Astrocyte (in vitro differentiated cells and primary cell): Measurements from ENCODE around the gene KLHL24. TPM values are rescaled to one million over a fixed set of nuclear protein-coding genes. Genes with fewer than 3 reads are reported as not detected.

Experiments
- DNase-seq: peaks from one replicate; pipeline ENCODE4 v3.0.0-alpha.2; 2010; ENCODE audit warnings: low read depth
- FAIRE-seq: peaks from 2 replicates; lab custom pipeline; 2011; peaks lifted over from hg19 to GRCh38; lab: Jason Lieb, UNC
- H2AFZ ChIP-seq: 2 replicates; pipeline ENCODE4 v1.6.0; 2012; ENCODE audit warnings: low read depth, low read length, inconsistent platforms
- H3K27ac ChIP-seq: 2 replicates; pipeline ENCODE4 v1.5.1; 2011; ENCODE audit warnings: low read depth, low read length, inconsistent platforms
- H3K27me3 ChIP-seq: 2 replicates; pipeline ENCODE4 v1.6.0; 2011; ENCODE audit warnings: low read length, inconsistent platforms; ENCODE audit not compliant: insufficient read depth
- H3K36me3 ChIP-seq: 2 replicates; pipeline ENCODE4 v1.5.1; 2011; ENCODE audit warnings: low read length, inconsistent platforms; ENCODE audit not compliant: insufficient read depth
- H3K4me1 ChIP-seq: 2 replicates; pipeline ENCODE4 v1.5.1; 2011; ENCODE audit warnings: low read length, inconsistent platforms; ENCODE audit not compliant: insufficient read depth
- H3K4me2 ChIP-seq: 2 replicates; pipeline ENCODE4 v1.6.0; 2012; ENCODE audit warnings: low read length, inconsistent platforms
- H3K4me3 ChIP-seq: 2 replicates; pipeline ENCODE4 v1.5.1; 2011; ENCODE audit warnings: low read depth, mild to moderate bottlenecking, low read length, inconsistent platforms; ENCODE audit not compliant: insufficient read depth
- H3K79me2 ChIP-seq: 2 replicates; pipeline ENCODE4 v1.6.0; 2012; ENCODE audit warnings: mild to moderate bottlenecking, low read length, inconsistent platforms; ENCODE audit not compliant: insufficient read depth
- H3K9ac ChIP-seq: 2 replicates; pipeline ENCODE4 v1.6.0; 2012; ENCODE audit warnings: mild to moderate bottlenecking, low read length, inconsistent platforms
- H3K9me3 ChIP-seq: 2 replicates; pipeline ENCODE4 v1.5.1; 2012; ENCODE audit warnings: low read depth, mild to moderate bottlenecking, low read length, inconsistent platforms; ENCODE audit not compliant: insufficient read depth
- H4K20me1 ChIP-seq: 2 replicates; pipeline ENCODE4 v1.6.0; 2012; ENCODE audit warnings: low read length, inconsistent platforms; ENCODE audit not compliant: insufficient read depth
- H3K27ac Mint-ChIP-seq: one replicate; pipeline ENCODE4 v1.8.0; 2021; ENCODE audit warnings: mild to moderate bottlenecking, mixed read lengths; ENCODE audit not compliant: unreplicated experiment
- H3K27me3 Mint-ChIP-seq: one replicate; pipeline ENCODE4 v1.8.0; 2021; ENCODE audit warnings: low read depth, mixed read lengths; ENCODE audit not compliant: unreplicated experiment
- H3K36me3 Mint-ChIP-seq: one replicate; pipeline ENCODE4 v1.8.0; 2021; ENCODE audit warnings: low read depth, mixed read lengths; ENCODE audit not compliant: unreplicated experiment
- H3K4me1 Mint-ChIP-seq: one replicate; pipeline ENCODE4 v1.8.0; 2021; ENCODE audit warnings: low read depth, mixed read lengths; ENCODE audit not compliant: unreplicated experiment
- H3K4me3 Mint-ChIP-seq: one replicate; pipeline ENCODE4 v1.8.0; 2021; ENCODE audit warnings: mild to moderate bottlenecking, moderate library complexity, mixed read lengths; ENCODE audit not compliant: unreplicated experiment
- H3K9me3 Mint-ChIP-seq: one replicate; pipeline ENCODE4 v1.8.0; 2021; ENCODE audit warnings: mild to moderate bottlenecking, mixed read lengths; ENCODE audit not compliant: unreplicated experiment
- EZH2 ChIP-seq: IDR thresholded peaks from 2 replicates; pipeline ENCODE4 v1.6.1; 2012; ENCODE audit warnings: mild to moderate bottlenecking, low read length, inconsistent platforms; ENCODE audit not compliant: insufficient read depth
- total RNA-seq: library from RNA; stranded (reverse); gene quantifications from 2 replicates; pipeline ENCODE4 v1.2.1, GENCODE V29; 2021
- TF ChIP-seq, protein P1 (sequence below): IDR thresholded peaks from 2 replicates; pipeline ENCODE4 v1.5.1; 2011; ENCODE audit warnings: low read depth, mild to moderate bottlenecking, inconsistent platforms, low read length, moderate library complexity; ENCODE audit not compliant: insufficient read depth

Gene KLHL24
- total RNA-seq, 1 donor from 2014 or later: 38.7 TPM

DNA sequence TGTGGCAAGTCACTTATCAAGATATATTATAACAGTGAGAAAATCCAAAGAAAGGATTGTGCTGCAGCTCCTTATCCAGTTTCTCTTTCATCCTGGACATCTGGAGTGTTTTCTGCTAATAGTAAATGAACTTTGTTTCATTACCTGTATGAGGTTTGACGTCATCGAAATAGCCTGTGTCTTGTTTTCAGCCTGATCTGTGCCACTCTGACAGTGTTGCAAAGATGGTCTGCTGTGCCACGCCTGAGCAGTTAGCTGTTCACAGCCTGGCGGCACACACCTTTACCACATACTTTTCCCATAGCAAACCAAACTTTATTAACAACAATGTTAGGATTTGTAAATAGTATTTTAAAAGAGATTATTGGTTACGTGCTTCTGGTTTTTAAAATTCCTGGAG lies 96.2 kb downstream of the KLHL24 start:
- Histone ChIP-seq H3K27me3 (no peaks in the 10 kb centered on the region), H3K27ac (no peak overlapping the region), H3K4me1 (peaks cover 16% of the 10 kb centered on the region), H3K4me3 (no peak overlapping the region), H2AFZ (no peak overlapping the region), H3K36me3 (peaks cover 39% of the 10 kb centered on the region), H3K79me2 (peaks cover 19% of the 10 kb centered on the region), H3K9me3 (no peaks in the 10 kb centered on the region), H3K9ac (no peak overlapping the region), H4K20me1 (peaks cover 18% of the 10 kb centered on the region), H3K4me2 (no peak overlapping the region)
- Mint-ChIP-seq H3K36me3 (peaks cover 26% of the 10 kb centered on the region), H3K27ac (no peak overlapping the region), H3K4me3 (no peak overlapping the region), H3K27me3 (no peaks in the 10 kb centered on the region), H3K9me3 (no peaks in the 10 kb centered on the region), H3K4me1 (peaks cover 21% of the 10 kb centered on the region)
- DNase-seq: no peak
- TF ChIP-seq, protein P1, sequence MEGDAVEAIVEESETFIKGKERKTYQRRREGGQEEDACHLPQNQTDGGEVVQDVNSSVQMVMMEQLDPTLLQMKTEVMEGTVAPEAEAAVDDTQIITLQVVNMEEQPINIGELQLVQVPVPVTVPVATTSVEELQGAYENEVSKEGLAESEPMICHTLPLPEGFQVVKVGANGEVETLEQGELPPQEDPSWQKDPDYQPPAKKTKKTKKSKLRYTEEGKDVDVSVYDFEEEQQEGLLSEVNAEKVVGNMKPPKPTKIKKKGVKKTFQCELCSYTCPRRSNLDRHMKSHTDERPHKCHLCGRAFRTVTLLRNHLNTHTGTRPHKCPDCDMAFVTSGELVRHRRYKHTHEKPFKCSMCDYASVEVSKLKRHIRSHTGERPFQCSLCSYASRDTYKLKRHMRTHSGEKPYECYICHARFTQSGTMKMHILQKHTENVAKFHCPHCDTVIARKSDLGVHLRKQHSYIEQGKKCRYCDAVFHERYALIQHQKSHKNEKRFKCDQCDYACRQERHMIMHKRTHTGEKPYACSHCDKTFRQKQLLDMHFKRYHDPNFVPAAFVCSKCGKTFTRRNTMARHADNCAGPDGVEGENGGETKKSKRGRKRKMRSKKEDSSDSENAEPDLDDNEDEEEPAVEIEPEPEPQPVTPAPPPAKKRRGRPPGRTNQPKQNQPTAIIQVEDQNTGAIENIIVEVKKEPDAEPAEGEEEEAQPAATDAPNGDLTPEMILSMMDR: no peak
- no peak for TF ChIP-seq EZH2
- FAIRE-seq: no peak

DNA sequence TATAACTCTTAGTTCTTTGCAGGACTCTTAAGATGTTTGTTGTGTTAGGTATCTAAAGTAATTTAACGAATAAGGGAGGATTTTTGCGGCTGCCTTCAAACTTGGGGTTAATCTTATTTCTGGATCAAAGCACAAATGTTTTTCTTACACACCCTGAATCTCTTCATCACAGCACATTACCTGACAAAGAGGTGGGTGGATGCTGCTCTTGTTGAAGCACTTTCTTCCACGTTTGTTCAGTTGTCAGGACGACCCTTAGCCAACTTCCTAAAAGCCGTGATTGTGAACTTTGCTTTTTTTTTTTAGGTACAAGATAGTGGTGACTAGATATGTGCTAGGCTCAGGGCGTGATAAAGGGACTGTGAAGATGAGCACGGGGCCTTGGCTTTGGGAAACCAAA lies 98.1 kb downstream of the KLHL24 start:
- Histone ChIP-seq H2AFZ (no peak overlapping the region), H3K79me2 (peaks cover 19% of the 10 kb centered on the region), H4K20me1 (peaks cover 19% of the 10 kb centered on the region), H3K9me3 (no peaks in the 10 kb centered on the region), H3K27ac (no peak overlapping the region), H3K9ac (no peak overlapping the region), H3K4me2 (no peak overlapping the region), H3K4me3 (no peak overlapping the region), H3K27me3 (no peaks in the 10 kb centered on the region), H3K36me3 (peaks cover 35% of the 10 kb centered on the region), H3K4me1 (peaks cover 16% of the 10 kb centered on the region)
- TF ChIP-seq, protein P1: no peak
- no peak for TF ChIP-seq EZH2
- H3K27me3 Mint-ChIP-seq: no peaks in the 10 kb centered on the region
- no peak overlapping the region for H3K4me3 Mint-ChIP-seq
- H3K36me3 Mint-ChIP-seq: peaks cover 24% of the 10 kb centered on the region
- FAIRE-seq (no peak), DNase-seq (no peak)
- peaks cover 21% of the 10 kb centered on the region for H3K4me1 Mint-ChIP-seq
- no peaks in the 10 kb centered on the region for H3K9me3 Mint-ChIP-seq
- H3K27ac Mint-ChIP-seq: no peak overlapping the region

Other genes starting within 250 kb of the KLHL24 start
- gene MCF2L2, start 207.0 kb upstream of the KLHL24 start, total RNA-seq: 0.89 and 1.2 TPM in 2 replicates
- gene KLHL6, start 79.9 kb upstream of the KLHL24 start, total RNA-seq: 0.11 and 0.14 TPM in 2 replicates
- gene YEATS2, start 62.2 kb downstream of the KLHL24 start, total RNA-seq: 39.9 and 45.3 TPM in 2 replicates
- gene MAP6D1, start 190.0 kb downstream of the KLHL24 start, total RNA-seq: 4.6 and 4.8 TPM in 2 replicates
- gene PARL, start 249.3 kb downstream of the KLHL24 start, total RNA-seq: 62.1 and 64.7 TPM in 2 replicates